ENCODE data around the gene PICK1.

The PICK1 gene

DNA sequence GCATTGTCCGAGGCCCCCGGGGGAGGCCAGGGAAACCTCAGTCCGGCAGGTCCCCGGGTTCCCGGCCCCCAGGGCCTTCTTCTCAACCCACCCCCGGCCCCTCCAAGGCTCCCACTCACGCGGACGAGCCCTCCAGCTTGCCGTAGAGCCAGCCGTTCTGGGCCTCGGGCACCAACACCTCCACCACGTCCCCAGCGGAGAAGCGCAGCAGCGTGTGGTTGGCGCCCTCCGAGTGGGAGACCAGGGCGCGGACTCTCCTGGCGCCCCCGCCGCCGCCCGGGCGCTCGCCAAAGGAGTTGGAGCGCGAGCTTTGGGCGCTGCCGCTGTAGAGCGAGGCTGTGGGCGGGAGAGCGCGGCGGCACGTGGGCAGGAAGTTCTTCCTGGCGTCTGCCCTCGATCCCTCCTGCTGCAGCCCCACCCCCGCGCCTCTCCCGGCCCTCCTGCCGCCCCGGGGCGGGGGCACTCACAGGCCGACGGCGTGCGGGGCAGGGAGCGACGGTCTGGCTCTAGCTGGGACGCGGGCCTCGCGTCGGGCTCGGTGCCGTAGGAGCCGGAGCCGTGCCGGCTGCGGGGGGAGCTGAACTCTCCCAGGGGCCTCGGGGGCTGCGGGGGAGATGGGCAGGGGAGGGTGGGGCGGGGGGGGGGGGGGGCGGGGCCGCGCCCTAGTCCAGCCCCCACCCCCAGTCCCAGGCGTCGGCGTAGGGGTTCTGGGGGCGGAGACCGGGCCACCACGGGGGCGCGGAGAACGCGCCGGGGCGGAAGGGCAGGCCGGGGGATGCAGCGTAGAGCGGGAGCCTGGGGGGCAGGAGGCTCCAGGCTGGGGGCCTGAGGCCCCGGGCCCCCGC lies 31.6 kb downstream of the PICK1 start:
- Histone ChIP-seq H3K27ac (no peak overlapping the region), H3K27me3 (ENCODE audit: insufficient read depth, low read depth, severe bottlenecking) (no peaks in the 10 kb centered on the region), H3K9me3 (ENCODE audit: severe bottlenecking) (no peaks in the 10 kb centered on the region), H3K4me3 (ENCODE audit: low read depth, low read length) (no peak overlapping the region), H3K36me3 (no peaks in the 10 kb centered on the region)
- TF ChIP-seq, protein P1, sequence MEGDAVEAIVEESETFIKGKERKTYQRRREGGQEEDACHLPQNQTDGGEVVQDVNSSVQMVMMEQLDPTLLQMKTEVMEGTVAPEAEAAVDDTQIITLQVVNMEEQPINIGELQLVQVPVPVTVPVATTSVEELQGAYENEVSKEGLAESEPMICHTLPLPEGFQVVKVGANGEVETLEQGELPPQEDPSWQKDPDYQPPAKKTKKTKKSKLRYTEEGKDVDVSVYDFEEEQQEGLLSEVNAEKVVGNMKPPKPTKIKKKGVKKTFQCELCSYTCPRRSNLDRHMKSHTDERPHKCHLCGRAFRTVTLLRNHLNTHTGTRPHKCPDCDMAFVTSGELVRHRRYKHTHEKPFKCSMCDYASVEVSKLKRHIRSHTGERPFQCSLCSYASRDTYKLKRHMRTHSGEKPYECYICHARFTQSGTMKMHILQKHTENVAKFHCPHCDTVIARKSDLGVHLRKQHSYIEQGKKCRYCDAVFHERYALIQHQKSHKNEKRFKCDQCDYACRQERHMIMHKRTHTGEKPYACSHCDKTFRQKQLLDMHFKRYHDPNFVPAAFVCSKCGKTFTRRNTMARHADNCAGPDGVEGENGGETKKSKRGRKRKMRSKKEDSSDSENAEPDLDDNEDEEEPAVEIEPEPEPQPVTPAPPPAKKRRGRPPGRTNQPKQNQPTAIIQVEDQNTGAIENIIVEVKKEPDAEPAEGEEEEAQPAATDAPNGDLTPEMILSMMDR (IDR thresholded peaks at IDR 0.05; ENCODE audit: low read depth, low read length), result no peak
- no peak for DNase-seq

DNA sequence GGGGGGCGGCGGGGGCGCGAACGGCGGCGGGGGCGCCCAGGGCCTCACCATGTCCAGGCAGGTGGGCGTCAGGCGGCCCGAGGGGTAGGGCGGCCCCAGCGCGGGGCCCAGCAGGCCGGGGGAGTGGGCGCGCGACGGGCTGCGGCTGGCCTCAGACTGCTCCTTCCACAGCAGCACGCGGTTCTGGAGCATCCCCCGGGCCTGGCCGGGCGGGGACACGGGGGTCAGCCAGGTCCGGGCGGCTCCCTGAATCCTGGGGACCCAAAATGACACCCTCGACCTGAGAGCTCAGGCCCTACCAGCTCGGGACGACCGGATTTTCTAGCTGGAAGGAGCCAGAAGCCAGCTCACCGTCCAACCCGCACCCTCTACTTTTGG lies 32.3 kb downstream of the PICK1 start:
- TF ChIP-seq, protein P1 (IDR thresholded peaks at IDR 0.05; ENCODE audit: low read depth, low read length), result no peak
- no peak for DNase-seq
- Histone ChIP-seq H3K4me3 (ENCODE audit: low read depth, low read length) (no peak overlapping the region), H3K36me3 (no peaks in the 10 kb centered on the region), H3K9me3 (ENCODE audit: severe bottlenecking) (no peaks in the 10 kb centered on the region), H3K27ac (no peak overlapping the region), H3K27me3 (ENCODE audit: insufficient read depth, low read depth, severe bottlenecking) (no peaks in the 10 kb centered on the region)

DNA sequence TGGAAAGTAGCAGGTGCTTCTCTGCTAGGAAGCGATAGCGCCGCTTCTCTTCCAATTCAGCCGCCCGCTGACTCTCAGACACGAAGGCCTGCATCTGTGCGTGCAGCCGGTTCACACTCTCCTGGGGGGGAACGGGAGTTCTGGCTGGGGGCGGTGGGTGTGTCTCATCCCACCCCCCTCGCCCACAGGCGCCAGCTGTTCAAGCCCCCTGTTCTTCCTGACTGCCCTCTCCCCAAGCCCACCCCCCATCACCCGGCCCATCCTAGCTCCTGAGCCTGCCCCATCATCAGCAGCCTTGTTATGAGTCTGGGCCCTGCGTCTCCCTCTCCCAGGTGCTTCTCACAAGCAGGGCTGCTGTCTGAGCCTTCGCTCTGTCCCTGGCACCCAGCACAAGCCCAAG lies 39.9 kb downstream of the PICK1 start:
- Histone ChIP-seq H3K27ac (no peak overlapping the region), H3K27me3 (ENCODE audit: insufficient read depth, low read depth, severe bottlenecking) (no peaks in the 10 kb centered on the region), H3K36me3 (no peaks in the 10 kb centered on the region), H3K9me3 (ENCODE audit: severe bottlenecking) (no peaks in the 10 kb centered on the region), H3K4me3 (ENCODE audit: low read depth, low read length) (no peak overlapping the region)
- TF ChIP-seq, protein P1 (IDR thresholded peaks at IDR 0.05; ENCODE audit: low read depth, low read length), result no peak
- no peak for DNase-seq

GRCh38 chr22:38097557-38098409 lies 40.6 kb downstream of the PICK1 start:
- Histone ChIP-seq H3K9me3 (ENCODE audit: severe bottlenecking) (no peaks in the 10 kb centered on the region), H3K36me3 (no peaks in the 10 kb centered on the region), H3K27me3 (ENCODE audit: insufficient read depth, low read depth, severe bottlenecking) (no peaks in the 10 kb centered on the region), H3K27ac (no peak overlapping the region), H3K4me3 (ENCODE audit: low read depth, low read length) (no peak overlapping the region)
- no peak for DNase-seq
- TF ChIP-seq, protein P1 (IDR thresholded peaks at IDR 0.05; ENCODE audit: low read depth, low read length), result 0 out of 2 replicates have a peak, but pooled peaks have one; percentile 13

DNA sequence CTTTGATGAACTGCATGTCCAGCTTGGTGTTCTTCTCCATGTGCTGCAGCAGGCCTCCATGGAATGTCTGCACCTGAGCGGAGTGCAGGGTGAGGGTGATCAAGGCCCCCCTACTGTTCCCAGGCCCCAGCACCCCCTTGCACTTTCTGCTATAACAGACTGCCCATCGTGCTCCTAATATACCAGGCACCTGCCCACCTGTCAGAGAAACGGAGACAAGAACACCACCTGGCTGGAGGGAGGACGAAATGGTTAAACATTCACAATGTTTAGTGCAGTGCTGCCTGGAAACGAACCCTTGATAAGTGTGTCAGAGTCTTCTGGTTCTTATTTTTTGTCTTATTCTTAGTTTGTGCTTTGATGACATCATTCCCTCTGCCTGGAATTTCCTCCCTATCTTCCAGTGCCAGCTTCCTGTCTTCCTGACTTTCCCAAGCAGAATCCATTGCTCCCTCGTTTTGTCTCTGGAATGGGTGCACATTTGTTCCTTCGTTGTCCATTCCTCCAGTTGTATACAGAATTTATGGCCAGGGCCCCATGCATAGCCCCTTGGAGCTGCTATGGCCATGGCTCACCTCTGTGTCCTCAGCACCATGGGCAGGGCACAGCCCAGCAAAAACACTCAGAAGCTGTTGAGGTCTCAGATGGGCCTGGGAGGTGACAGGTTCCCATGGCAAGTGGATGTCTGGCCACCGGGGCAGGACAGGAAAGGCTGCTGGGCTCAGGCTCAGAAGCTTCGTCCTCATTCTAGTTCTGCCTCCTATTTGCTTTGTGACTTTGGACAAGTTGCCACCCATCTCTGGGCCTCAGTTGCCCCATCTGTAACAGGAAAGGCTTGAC lies 41.4 kb downstream of the PICK1 start:
- Histone ChIP-seq H3K27ac (no peak overlapping the region), H3K4me3 (ENCODE audit: low read depth, low read length) (no peak overlapping the region), H3K27me3 (ENCODE audit: insufficient read depth, low read depth, severe bottlenecking) (no peaks in the 10 kb centered on the region), H3K9me3 (ENCODE audit: severe bottlenecking) (no peaks in the 10 kb centered on the region), H3K36me3 (no peaks in the 10 kb centered on the region)
- no peak for DNase-seq
- TF ChIP-seq, protein P1 (IDR thresholded peaks at IDR 0.05; ENCODE audit: low read depth, low read length), result no peak

Data from WERI-Rb-1 (cell line).